ENCODE measurements around the gene RBFA. TPM values are rescaled to one million over a fixed set of nuclear protein-coding genes. Genes with fewer than 3 reads are reported as not detected.
A peak's percentile ranks its signal among the peaks of the same experiment; 100 is the strongest.

RBFA gene
- total and polyA plus RNA-seq, 2 of the 13 experiments (the other 11 are each of a cell fraction or from before 2014, with no cell fraction given) = 29.7 to 42.4 TPM

DNA sequence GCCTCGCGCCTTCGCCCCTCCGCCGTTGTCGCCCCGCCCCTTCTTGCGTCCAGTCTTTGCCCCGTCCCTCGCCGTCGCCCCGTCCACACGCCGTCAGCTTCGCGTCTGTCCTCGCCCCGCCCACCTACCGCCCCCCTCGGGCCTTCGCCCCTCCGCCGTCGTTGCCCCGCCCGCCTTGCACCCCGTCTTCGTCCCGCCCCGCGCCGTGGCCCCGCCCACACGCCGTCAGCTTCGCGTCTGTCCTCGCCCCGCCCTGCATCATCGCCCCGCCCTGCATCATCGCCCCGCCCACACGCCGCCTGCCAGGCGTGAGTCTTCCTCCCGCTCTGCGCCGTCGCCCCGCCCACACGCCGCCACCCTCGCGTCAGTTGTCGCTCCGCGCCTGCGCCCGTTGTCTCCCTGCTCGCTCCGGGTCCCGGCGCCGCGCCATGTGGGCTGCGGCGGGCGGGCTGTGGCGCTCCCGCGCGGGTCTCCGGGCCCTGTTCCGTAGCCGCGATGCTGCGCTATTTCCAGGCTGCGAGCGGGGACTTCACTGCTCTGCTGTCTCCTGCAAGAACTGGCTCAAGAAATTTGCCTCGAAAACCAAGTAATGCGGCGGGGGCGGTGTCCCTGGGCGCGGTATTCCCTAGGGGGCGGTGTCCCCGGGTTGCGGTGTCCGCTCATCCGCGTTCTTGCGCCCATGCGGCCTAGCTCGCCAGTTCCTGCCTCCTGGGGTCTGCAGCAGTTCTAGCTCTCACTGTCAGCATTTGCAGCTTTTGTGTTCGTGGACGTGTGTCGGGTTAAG is at the start of gene RBFA (continued):
- TF ChIP-seq ZFP36L2 (CRISPR knock-in tag; IDR thresholded peaks at IDR 0.05) (no peak), ZNF33B (CRISPR knock-in tag; IDR thresholded peaks at IDR 0.05) (no peak), KDM5A (IDR thresholded peaks at IDR 0.05; ENCODE audit: borderline replicate concordance, low read length) (peak; percentile 47; the same call in 1 of the 2 replicates), RXRB (CRISPR knock-in tag; IDR thresholded peaks at IDR 0.05; ENCODE audit: borderline replicate concordance) (no peak), YEATS2 (CRISPR knock-in tag; IDR thresholded peaks at IDR 0.05; ENCODE audit: borderline replicate concordance) (peak; percentile 72), TCF7 (IDR thresholded peaks at IDR 0.05; ENCODE audit: low read depth) (no peak), ZNF674 (CRISPR knock-in tag; IDR thresholded peaks at IDR 0.05; ENCODE audit: low read depth) (no peak), SIN3B (IDR thresholded peaks at IDR 0.05; ENCODE audit: low read length) (no peak), ZNF546 (CRISPR knock-in tag; conservative IDR thresholded peaks at IDR 0.05) (peak; percentile 76; the same call in 1 of the 2 replicates), TEAD2 (CRISPR knock-in tag; IDR thresholded peaks at IDR 0.05) (no peak), PITX1 (CRISPR knock-in tag; IDR thresholded peaks at IDR 0.05) (peak; percentile 45; the same call in 1 of the 2 replicates), NR2F6 (IDR thresholded peaks at IDR 0.05) (no peak), NR2F6 (CRISPR knock-in tag; IDR thresholded peaks at IDR 0.05) (no peak), AKAP8 (CRISPR knock-in tag; IDR thresholded peaks at IDR 0.05) (no peak), SOX13 (IDR thresholded peaks at IDR 0.05) (no peak), SOX13 (CRISPR knock-in tag; conservative IDR thresholded peaks at IDR 0.05 in 1 of 2, IDR thresholded peaks at IDR 0.05 in 1 of 2) (no peak), ZBED4 (CRISPR knock-in tag; IDR thresholded peaks at IDR 0.05; ENCODE audit: borderline replicate concordance) (no peak; the same call in 1 of the 2 replicates), ATF3 (CRISPR knock-in tag; IDR thresholded peaks at IDR 0.05) (no peak; the same call in 1 of the 2 replicates), SMC3 (IDR thresholded peaks at IDR 0.05; ENCODE audit: low read length) (no peak), RBM22 (optimal IDR thresholded peaks at IDR 0.05; ENCODE audit: low read length) (no peak), ZNF777 (CRISPR knock-in tag; IDR thresholded peaks at IDR 0.05) (peak; percentile 63)
- TF ChIP-seq, protein P1, sequence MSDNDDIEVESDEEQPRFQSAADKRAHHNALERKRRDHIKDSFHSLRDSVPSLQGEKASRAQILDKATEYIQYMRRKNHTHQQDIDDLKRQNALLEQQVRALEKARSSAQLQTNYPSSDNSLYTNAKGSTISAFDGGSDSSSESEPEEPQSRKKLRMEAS (IDR thresholded peaks at IDR 0.05) = peak; percentile 96
- TF ChIP-seq, protein P2, sequence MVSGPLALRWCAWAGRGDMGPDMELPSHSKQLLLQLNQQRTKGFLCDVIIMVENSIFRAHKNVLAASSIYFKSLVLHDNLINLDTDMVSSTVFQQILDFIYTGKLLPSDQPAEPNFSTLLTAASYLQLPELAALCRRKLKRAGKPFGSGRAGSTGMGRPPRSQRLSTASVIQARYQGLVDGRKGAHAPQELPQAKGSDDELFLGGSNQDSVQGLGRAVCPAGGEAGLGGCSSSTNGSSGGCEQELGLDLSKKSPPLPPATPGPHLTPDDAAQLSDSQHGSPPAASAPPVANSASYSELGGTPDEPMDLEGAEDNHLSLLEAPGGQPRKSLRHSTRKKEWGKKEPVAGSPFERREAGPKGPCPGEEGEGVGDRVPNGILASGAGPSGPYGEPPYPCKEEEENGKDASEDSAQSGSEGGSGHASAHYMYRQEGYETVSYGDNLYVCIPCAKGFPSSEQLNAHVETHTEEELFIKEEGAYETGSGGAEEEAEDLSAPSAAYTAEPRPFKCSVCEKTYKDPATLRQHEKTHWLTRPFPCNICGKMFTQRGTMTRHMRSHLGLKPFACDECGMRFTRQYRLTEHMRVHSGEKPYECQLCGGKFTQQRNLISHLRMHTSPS (CRISPR knock-in tag; IDR thresholded peaks at IDR 0.05; ENCODE audit: low read depth) = no peak; the same call in 1 of the 2 replicates
- TF ChIP-seq, protein P3, sequence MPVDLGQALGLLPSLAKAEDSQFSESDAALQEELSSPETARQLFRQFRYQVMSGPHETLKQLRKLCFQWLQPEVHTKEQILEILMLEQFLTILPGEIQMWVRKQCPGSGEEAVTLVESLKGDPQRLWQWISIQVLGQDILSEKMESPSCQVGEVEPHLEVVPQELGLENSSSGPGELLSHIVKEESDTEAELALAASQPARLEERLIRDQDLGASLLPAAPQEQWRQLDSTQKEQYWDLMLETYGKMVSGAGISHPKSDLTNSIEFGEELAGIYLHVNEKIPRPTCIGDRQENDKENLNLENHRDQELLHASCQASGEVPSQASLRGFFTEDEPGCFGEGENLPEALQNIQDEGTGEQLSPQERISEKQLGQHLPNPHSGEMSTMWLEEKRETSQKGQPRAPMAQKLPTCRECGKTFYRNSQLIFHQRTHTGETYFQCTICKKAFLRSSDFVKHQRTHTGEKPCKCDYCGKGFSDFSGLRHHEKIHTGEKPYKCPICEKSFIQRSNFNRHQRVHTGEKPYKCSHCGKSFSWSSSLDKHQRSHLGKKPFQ (CRISPR knock-in tag; IDR thresholded peaks at IDR 0.05; ENCODE audit: insufficient replicate concordance) = no peak

Data from HepG2 (cell line).